T-helper 2 cell treated with Interferon-gamma antibody and Interleukin-4, amounts not matched to agents 100 ng/mL and 5 ng/mL, for 36 hours (primary cell): ENCODE results near the gene SSNA1. TPM values are rescaled to one million over a fixed set of nuclear protein-coding genes. Genes with fewer than 3 reads are reported as not detected.

ENCODE experiments used
- total RNA-seq: library from RNA; stranded (reverse); gene quantifications from 2 replicates; pipeline ENCODE4 v1.2.3, GENCODE V29; 2022

SSNA1 gene
- total RNA-seq, 1 donor from 2014 or later = 88.3 TPM

Other genes with a start within 250 kb of the SSNA1 start
- gene FBXW5, start 243.9 kb upstream of the SSNA1 start, total RNA-seq = 104 and 109 TPM in 2 replicates
- 2.3 and 4.1 TPM in 2 replicates for gene C8G, start 243.4 kb upstream of the SSNA1 start, total RNA-seq
- gene LCN12, start 236.4 kb upstream of the SSNA1 start, total RNA-seq = 2.3 and 2.8 TPM in 2 replicates
- 6.5 and 6.7 TPM in 2 replicates for gene PTGDS, start 211.2 kb upstream of the SSNA1 start, total RNA-seq
- 0.16 and 0.20 TPM in 2 replicates for gene LCNL1, start 205.7 kb upstream of the SSNA1 start, total RNA-seq
- 71.4 and 74.5 TPM in 2 replicates for gene PAXX, start 196.3 kb upstream of the SSNA1 start, total RNA-seq
- 0.91 TPM in 2 replicates for gene CLIC3, start 192.1 kb upstream of the SSNA1 start, total RNA-seq
- 27.8 and 30.6 TPM in 2 replicates for gene ABCA2, start 160.4 kb upstream of the SSNA1 start, total RNA-seq
- 0.41 and 0.84 TPM in 2 replicates for gene FUT7, start 156.6 kb upstream of the SSNA1 start, total RNA-seq
- 15.5 and 17.0 TPM in 2 replicates for gene NPDC1, start 142.5 kb upstream of the SSNA1 start, total RNA-seq
- gene ENTPD2, start 134.6 kb upstream of the SSNA1 start, total RNA-seq = not detected in 2 replicates
- gene SAPCD2, start 118.1 kb upstream of the SSNA1 start, total RNA-seq = 32.9 TPM in 2 replicates
- 14.8 and 15.4 TPM in 2 replicates for gene UAP1L1, start 111.2 kb upstream of the SSNA1 start, total RNA-seq
- 48.7 and 55.1 TPM in 2 replicates for gene MAN1B1, start 101.7 kb upstream of the SSNA1 start, total RNA-seq
- gene DPP7, start 73.9 kb upstream of the SSNA1 start, total RNA-seq = 221 and 229 TPM in 2 replicates
- 0.05 TPM in 1 of 2 replicates, not detected in the other for gene GRIN1, start 49.5 kb upstream of the SSNA1 start, total RNA-seq
- not detected in 2 replicates for gene LRRC26, start 18.6 kb upstream of the SSNA1 start, total RNA-seq
- gene TMEM210, start 16.6 kb upstream of the SSNA1 start, total RNA-seq = not detected in 2 replicates
- 68.8 and 69.6 TPM in 2 replicates for gene ANAPC2, start 116 bp upstream of the SSNA1 start, total RNA-seq
- 9.6 and 10.9 TPM in 2 replicates for gene TPRN, start 12.1 kb downstream of the SSNA1 start, total RNA-seq
- 28.2 and 30.8 TPM in 2 replicates for gene TMEM203, start 17.0 kb downstream of the SSNA1 start, total RNA-seq
- gene NDOR1, start 17.0 kb downstream of the SSNA1 start, total RNA-seq = 38.6 and 42.1 TPM in 2 replicates
- 3.3 and 3.8 TPM in 2 replicates for gene RNF208, start 33.6 kb downstream of the SSNA1 start, total RNA-seq
- gene CYSRT1, start 36.5 kb downstream of the SSNA1 start, total RNA-seq = 0.23 and 0.27 TPM in 2 replicates
- gene RNF224, start 38.8 kb downstream of the SSNA1 start, total RNA-seq = 0.14 TPM in 1 of 2 replicates, not detected in the other
- gene SLC34A3, start 42.2 kb downstream of the SSNA1 start, total RNA-seq = not detected in 2 replicates
- gene TUBB4B, start 52.6 kb downstream of the SSNA1 start, total RNA-seq = 365 and 372 TPM in 2 replicates
- gene STPG3, start 62.6 kb downstream of the SSNA1 start, total RNA-seq = not detected in 2 replicates
- 65.9 and 67.2 TPM in 2 replicates for gene NELFB, start 66.7 kb downstream of the SSNA1 start, total RNA-seq
- gene TOR4A, start 89.0 kb downstream of the SSNA1 start, total RNA-seq = 17.4 and 17.5 TPM in 2 replicates
- gene NRARP, start 113.6 kb downstream of the SSNA1 start, total RNA-seq = 1.5 and 1.7 TPM in 2 replicates
- 8.2 and 9.6 TPM in 2 replicates for gene EXD3, start 234.5 kb downstream of the SSNA1 start, total RNA-seq
- gene NOXA1, start 234.7 kb downstream of the SSNA1 start, total RNA-seq = 0.80 and 0.98 TPM in 2 replicates